ENCODE measurements around the gene WDR12.
"Not testable (repeated sequence)": the region's sequence is repeated elsewhere in the genome, so short reads cannot be mapped to it uniquely, and the experiment has no call there.

- not testable (repeated sequence) for TF ChIP-seq CTCF, POLR2A, POLR2AphosphoS5 (IDR thresholded peaks at IDR 0.05)
Observed at GRCh38 chr2:202910250-202910649, 1.2 kb downstream of the WDR12 start.
